Stimulated activated CD4-positive, alpha-beta T cell treated with anti-CD3 and anti-CD28 coated beads, Interleukin-12 subunit alpha, Interleukin-12 subunit beta, amount 100 ng/mL, for 4 hours (primary cell): Measurements from ENCODE around the gene MYLK.

Experiments
- DNase-seq: peaks from one replicate; pipeline ENCODE4 v3.0.0-alpha.2; 2020

The MYLK gene

DNA sequence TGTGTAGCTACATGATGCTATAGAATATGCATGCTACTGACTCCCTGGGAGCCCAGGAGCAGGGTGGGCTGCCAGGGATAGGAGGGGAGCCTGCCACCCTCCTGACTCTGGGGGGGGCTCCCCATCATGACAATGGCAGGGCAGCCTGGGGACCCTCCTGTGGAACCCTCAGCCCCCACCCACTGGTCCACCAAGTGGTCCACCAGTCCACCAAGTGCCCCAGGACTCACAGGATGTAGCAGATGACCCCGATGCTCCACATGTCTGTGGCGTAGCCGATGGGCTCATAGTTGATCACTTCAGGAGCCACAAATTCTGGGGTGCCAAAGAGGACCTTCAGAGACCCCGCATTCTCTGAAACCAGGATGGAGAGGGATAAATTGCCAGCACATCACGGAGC lies 246.3 kb downstream of the MYLK start:
- no peak for DNase-seq

DNA sequence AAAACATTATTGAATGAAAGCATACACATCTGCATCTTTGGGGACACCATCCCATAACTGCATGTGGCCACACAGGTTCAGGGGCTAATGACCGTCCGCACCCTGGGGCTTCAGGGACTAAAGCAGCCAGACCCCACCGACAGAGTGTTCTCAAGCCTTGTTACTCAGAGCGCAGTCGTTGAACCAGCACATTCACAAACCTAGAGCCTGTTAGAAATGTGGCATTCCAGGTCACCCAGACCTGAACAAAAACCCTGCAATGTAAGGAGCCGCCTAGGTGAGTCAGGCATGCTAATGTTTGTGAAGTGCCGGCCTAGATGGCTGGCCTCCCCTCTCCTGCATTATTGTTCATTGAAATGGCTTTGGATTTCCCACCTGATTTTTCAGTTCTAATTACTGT lies 247.0 kb downstream of the MYLK start:
- DNase-seq = no peak

DNA sequence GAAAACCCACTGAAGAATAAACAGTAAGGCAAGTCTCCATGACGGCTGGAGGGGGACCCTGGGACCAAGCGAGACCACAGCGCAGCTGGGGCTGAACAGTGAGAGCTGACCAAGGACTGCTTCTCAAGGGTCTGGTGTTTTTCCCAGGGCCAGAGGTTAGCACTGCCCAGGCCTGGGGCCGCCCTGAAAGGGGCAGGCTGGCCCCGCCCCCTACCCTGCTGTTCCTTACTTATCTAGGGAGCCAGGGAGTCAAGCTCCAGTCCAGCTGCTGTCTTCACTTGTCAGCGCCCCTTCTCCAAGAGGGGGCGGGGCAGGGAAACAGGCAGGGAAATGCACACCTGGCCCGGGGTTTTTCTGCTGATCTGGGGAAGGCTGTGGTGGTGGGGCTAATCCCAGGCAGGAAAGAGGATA lies 247.7 kb downstream of the MYLK start:
- no peak for DNase-seq

DNA sequence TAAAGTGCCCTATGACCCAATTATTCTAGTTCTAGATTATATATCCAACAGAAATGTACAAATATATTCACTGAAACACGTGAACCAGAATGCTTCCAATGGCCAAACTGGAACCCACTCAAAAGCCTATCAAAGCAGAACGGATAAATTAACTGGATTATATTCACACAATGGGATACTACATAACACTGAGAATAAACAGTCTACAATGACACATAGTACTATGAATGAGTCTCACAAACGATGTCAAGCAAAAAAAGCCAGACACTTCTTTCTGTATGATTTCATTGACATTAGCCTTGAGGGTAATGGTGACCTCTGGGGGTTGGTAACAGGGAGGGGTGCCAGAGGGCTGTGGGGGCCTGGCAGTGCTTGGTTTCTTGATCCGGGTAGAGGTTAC lies 248.4 kb downstream of the MYLK start:
- DNase-seq = no peak

DNA sequence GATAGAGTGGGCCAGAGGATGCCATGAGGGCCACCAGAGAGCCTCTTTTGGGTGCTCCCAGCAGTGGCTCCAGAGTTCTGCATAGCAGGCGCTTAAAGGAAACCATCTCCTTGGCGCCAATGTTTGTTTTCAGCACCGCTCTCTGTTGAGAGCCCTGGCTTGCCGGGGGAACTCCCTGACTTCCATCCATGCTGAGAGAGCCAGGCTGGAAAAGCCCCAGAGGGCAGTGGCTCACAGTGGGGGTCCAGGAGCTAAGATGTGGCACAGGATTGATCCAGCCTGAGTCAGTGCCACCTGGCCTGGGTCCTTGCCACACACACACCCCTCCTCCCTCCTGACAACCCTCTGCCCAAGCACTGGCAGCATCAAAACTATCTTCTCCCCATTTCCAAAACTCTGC lies 248.9 kb downstream of the MYLK start:
- DNase-seq = no peak

DNA sequence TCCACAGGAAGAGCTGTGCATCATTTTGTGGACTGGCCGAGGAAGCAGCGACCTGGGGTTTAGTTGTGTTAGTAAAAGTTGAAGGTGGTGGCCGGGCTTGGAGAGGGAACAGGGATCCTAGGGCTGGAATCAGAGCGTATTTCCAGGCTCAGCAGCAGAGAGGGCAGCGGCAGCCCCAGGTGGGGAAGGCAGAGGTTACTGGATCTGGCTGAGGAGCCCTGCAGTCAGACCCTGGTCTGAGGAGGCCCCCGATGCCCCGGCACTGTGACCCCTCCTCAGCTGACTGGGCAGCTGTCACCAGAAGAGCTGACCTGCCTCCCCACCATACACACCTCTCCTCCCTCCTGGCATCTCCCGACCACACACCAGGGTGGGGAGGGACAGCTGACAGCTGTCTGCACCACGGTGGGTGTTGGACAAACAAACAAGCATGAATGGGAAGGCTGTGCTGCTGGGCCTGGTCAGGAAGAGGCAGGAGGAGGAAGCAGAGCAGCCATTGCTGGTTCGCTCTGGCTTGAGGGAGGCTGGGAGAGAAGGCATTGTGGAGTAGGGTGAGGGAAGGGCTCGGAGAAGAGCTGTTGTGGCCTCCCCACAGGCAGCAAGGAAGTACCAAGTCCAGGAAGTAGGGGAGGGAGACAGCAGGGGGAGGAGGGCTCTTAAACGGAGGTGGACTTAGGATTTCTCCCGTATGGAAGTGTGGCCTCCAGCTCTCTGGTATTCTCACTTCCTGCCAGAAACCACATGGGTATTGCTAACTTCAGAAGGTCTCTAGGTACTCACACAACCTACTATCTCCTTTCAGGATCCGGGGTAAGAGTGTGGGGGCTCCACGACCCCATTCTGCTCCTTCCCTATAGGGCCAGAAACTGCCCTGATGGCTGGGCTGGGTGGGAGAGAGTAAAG lies 249.7 kb downstream of the MYLK start:
- DNase-seq = no peak

DNA sequence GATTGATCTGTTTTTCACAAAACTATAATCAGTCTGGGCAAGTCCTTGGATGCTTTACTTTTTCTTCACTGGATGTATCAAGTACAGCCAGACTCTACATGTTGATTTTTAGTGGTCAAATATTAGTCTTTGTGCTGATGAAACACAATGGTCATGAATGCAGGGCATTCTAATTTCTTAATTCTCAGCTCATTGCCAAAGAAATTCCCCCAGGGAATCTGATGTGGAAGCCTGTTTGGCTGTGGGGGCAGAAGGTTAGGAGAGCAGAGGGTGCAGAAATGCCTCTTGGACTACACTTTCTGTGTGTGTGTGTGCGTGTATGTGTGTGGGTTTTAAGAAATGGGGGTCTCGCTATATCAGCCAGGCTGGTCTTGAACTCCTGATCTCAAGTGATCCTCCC lies 250.6 kb downstream of the MYLK start:
- no peak for DNase-seq

DNA sequence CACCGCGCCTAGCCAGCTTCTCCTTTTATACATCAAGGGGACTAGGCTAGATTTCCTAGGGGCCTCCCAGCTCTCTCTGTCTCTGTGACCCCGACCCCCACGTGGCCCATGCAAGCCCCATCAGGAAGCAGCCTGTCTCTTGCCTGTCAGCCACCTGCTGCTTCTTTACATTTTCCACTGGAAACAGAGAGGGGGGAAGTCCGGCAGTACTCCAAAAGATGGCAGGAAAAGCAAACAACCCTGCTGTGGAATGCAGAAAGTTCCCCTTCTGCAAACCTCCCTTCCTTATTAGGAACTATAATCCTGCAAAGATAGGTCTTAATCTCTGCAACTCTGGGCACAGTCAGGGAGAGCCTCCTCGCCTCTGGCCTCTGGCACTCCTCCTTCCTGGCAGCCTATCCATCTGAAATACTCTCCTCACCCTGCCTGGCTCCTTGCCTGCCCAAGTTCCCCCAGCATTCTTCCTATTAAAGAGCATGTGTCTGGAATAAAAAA lies 251.9 kb downstream of the MYLK start:
- DNase-seq = no peak

DNA sequence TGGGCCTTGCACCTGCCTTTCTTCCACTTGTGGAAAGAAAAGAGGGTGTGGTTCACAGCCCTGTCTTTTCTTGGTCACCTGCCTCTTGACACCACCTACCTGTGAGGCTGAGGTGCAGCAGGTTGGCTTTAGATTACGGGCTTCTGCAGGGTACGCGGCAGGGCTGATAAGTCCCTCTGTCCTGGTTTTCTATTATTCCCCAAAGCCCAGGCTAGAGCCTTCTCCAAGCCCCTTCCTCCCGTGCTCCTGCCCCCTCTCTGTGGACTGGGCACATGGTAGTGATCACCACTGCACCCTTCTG lies 254.4 kb downstream of the MYLK start:
- DNase-seq = no peak

DNA sequence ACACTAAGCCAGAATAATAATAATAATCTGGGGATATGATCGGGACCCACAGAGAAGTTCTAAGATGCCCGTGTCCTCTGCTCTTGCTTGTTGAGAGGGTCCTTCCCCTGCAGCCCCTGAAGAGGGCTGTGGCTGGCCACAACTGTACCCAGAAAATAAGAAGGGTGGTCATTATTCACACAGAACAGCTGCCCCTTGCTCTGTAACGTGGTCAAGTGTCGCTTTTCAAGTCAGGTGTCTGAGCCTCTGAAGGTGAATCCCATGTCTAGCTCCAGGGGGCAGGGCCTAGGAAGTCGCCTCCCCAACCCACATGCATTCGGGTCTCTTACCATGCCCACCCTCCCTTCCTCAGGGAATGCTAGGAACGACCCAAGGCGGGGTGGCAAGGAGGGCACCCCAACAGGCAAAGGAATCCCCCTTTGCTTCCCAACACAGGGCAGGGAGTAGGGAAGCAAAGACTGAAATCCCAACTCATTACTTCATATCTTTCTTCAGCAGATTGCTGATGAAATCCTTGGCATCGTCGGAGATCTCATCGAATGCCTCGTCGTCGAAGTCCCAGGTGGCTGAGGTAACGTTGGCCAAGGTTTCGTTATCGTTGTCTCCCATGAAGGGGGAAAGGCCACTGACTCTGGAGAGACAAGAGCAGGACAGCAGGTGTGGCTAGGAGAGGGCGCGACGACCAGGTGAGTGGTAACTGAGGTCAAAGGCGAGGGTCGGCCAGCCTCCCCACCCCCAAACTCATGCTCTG lies 255.0 kb downstream of the MYLK start:
- no peak for DNase-seq

DNA sequence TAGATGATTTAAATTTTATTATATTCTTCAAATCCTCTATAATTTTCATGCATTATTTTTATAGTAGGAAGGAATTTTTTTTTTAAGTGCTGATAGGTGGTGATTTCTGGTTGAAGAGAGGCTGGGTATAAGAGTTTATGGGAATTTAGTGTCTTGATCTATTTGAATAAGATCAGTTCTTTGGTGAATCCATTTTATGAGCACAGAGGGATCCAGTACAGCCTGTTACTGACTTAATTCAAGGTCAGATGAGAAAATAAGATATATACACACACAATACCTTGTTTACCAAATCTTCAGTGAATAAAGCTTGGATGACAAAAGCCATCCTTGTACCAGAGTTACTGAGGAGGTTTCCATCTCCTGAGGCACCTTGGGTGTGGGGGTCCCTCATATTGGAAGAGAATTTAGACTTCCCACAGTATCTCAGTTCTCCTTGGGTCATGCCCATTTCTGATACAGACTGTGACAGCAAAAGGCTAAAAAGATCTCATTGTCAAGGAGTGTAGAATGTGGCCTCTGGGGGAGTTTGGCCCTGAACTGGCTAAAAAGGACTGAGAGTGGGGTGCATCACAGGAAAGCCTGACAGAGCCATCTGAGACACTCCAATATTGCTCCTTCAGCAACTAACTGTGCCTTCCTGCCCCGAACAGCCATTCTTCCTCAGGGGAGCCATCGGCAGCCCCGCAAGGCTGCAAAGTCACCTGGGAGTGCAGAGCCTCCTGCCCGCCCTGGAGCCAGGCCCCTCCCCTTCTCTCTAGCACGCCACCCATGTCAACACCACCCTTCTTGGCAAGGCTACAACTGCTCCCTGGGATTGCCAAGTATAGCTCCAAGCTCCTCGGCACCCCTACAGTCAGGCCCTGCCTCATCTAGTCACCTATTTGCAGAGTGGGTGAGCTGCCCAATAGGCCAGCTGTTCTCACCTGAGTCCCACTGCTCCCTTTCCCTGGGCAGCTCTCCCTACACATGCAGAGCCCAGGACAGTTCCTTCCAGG lies 256.2 kb downstream of the MYLK start:
- no peak for DNase-seq

DNA sequence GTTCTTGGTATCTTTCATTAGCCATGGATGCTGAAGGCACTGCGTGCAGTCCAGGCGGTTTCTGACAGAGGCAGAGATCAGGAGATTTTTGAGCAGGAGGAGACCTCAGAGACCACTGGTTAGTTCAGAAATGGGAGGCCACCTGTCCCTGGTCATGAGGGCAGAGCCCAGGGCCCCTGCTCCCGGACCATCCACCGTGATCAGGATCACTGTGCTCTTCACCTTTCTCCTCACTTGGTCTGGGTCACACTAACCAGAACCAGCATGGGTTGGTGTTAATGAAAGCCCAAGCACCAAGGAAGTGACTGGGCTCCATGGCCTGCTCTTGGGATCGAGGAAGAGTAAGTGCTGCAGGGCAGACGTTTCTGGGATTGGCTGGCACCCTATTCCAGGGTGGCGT lies 257.3 kb downstream of the MYLK start:
- no peak for DNase-seq

DNA sequence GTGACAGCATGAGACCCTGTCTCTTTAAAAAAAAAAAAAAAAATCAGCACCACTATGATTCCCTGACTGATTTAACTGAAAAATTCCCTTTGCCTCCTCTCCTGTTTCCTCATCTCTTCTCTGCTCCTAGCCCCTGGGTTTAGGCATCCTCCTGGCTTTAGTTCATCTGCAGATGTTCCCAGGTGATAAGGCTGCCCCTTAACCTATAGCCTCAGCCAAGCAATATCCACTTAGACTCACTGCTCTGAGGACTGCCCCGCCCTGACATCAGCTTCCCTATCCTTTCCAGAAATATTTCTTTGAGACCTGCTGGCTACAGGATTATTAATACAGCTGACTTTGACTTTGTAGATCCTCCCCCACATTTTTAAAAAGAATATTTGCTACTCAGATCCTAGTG lies 259.8 kb downstream of the MYLK start:
- DNase-seq = no peak

DNA sequence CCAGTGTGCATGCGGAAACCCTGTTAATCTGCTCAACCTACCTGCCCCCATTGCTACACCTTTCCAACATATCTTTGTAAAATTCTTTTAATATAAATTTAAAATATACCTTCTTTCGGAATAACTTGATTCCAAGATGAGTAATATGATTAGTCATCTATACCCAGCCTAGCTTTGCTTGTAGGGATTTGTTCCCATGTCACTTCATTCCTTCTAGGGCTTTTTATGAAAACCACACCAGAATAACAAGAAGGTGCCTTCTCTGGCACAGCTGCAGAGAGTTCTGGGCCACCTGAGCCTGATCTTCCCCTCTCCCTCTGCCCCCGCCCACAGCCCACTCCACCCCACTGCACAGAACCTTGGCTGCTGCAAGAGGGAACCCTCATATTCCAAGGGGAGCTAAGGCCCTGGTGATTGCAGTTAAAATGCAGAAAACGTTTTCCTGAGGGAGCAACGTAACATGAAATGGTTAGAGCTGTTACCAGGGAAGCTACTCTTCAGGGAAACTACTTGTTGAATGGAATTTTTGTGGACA lies 260.7 kb downstream of the MYLK start:
- no peak for DNase-seq

DNA sequence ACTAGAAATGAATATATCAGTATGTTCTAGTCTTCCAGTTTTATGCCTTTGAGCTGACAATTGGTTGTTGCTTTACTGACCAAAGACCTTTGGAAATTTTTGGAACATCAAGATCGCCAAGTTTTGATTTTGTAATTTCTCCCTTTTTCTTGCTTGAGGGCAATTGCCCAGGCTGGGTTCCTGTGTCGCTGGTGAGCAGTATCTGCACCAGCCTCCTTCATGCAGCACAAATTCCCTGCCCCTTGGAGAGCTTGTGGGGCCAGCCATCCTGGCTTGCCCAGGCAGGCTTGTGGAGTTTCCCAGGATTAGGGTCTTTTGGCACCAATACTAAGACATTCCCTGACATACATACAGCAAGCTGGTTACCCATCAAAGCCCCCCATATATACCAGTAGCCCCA lies 261.4 kb downstream of the MYLK start:
- no peak for DNase-seq

DNA sequence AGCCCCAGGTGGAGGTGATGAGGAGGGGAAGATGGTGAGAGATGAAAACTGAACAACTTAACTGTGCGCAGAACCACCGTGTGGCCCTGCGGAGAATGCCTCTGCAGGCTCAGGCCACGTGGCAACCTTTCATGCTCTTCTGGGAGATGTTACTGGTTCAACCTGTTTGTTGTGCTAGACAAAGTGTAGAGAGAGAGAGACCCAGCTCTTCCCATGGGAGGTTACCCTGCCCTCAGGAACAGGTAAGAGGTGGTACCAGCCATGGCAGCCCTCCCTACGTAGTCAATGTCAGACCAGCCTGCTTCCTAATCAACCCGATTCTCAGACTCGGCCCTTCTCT lies 262.3 kb downstream of the MYLK start:
- no peak for DNase-seq

DNA sequence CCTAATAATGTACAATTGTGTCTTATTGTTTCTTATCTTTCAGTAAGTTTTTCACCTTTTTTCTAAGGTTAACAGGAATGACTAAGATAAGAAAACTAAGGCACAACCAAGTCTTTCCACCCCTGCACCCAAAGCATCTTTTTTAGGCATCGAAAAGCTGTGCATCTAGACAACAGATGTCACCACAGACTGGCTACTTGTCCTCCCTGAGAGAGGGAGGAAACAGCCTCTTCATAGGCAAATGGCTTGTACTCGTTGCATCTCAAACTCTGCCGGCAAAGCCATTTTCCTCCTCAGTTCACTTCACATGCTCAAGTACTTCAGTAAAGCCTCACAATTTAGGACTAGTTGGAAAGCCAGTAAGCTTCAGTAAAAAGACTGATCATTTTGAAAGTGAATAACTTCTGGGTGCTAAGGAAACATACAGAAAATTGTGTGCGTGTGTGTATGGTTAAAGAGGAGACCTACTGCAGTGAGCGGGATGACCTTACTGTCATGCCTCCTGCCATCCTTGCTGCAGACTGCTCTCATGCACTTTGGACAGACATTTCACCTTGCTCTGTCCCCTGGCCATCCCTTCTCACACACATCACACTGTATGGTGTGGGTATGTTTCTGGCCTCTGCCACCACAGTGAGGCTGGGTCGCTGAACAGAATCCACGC lies 262.8 kb downstream of the MYLK start:
- DNase-seq = no peak

DNA sequence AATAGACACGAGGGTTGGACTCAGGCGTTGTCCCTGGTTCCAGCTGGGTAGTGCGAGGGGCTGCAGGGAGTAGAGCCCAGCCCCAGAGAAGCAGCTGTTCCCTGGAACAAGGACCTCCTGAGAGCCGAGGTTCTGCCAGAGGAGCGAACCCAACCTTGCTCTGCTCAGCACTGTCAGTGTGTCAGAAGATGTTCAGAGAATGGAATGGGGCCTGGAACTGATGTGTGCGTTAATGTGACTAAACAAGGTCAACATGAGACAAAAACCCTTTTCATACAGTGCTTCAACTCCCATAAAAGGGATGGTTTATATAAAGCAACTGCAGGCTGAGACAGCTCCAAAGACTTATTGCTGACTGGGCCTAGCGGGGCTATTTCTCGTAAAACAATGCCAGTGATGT lies 263.8 kb downstream of the MYLK start:
- DNase-seq = no peak

DNA sequence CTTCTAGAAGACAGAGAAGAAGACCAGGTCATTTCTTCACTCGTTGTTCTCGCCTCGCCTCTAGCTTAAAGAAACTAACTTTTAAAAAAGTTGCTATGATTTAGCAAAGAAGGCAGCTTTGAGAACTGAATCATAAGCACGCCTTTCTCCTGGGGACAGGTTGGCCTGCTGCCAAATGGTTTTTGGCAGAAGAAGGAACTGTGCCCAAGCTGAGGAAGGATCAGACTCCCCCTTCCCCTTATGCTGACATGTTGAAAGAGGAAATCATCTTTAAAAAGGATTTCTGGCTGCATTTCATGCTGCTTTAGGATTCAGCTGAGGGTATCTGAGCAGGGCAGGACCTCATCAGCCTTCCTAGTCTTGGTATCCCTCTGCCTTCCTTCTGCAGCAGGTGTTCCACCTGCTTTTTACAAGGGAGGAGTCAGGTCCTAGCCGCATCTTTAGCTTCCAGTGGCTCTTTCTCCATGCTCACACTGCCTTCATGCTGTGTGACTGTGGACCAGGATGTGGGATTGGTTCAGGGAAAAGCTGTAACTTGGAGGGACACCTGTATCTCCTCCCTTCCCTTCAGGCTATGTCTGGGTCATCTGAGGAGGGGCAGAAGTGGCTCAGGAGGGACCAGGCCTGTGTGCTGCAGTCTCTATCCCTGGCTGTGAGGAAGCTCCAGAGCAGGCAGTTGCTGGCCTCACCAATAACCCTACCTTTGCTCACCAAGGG lies 265.2 kb downstream of the MYLK start:
- no peak for DNase-seq

DNA sequence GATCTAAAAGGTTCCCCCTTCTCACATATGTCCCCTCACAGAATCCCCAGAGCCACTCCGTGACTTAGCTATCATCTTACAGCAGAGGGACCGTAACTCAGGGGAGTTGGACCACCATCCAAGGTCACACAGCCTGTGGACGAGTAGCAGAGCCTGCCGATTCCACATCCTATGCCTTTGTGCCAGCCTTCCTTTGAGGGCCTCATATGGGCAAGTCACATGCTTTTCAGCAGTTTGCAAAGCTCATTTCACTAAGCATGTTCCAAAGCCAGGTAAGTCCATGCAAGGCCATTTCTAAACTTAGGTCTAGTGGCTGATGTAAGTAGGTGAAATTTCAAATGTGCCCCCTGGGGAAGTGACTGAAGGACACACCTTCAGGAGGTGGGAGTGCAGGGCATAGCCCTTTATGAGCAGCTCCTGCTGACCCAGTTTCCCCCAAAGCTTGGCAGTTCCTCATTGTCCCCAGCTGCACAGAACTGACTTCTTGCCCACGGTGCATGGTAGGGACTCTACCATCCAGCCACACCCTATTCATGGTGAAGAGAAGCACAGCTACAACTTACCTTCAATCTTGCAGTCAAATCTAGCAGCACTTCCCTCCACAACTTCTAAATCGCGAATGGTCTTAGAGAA lies 265.9 kb downstream of the MYLK start:
- no peak for DNase-seq

DNA sequence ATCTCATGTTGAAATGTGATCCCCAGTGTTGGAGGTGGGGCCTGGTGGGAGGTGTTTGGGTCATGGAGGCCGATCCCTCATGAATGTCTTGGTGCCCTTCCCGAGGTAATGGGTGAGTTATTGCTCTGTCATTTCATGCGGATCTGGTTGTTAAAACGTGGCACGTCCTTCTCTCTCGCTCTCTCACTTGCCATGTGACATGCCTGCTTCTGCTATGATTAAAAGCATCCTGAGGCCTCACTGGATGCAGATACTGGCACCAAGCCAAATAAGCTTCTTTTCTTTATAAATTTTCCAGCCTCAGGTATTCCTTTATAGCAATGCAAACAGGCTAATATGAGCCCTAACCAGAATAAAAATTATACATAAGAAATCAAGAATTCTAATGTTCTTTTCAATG lies 267.5 kb downstream of the MYLK start:
- no peak for DNase-seq
